Sigmoid colon (tissue), 4 donors: ENCODE data around the gene ANKMY1.

Experiments used
- CTCF ChIP-seq, 4 experiments: fragments of 450-650 bp in 3 of 4; fragments of 200-600 bp in 1 of 4; IDR thresholded peaks; one replicate each; pipeline ENCODE4 v1.5.1; 2016 to 2019; ENCODE audit warnings: antibody characterized with exemption in 4 of 4, mild to moderate bottlenecking in 3 of 4, moderate library complexity in 2 of 4
- EP300 ChIP-seq, 4 donors: sonication (generic); formaldehyde crosslinking; IDR thresholded peaks; one replicate each; pipeline ENCODE4 v1.6.1; 2017; ENCODE audit warnings: antibody characterized with exemption in 4 of 4
- POLR2A ChIP-seq, 2 donors: fragments of 450-650 bp; IDR thresholded peaks; one replicate each; pipeline ENCODE4 v1.6.1; 2016; ENCODE audit warnings: antibody characterized with exemption in 2 of 2, mild to moderate bottlenecking in 2 of 2, moderate library complexity in 2 of 2

GRCh38 chr2:240503848-240504247 is 53.9 kb downstream of the ANKMY1 start:
- TF ChIP-seq POLR2A (IDR thresholded peaks at IDR 0.05) (no peak), CTCF (IDR thresholded peaks at IDR 0.05) (no peak), EP300 (IDR thresholded peaks at IDR 0.05) (no peak)
